SU-DHL-6 (cell line): Measurements from ENCODE around the gene GCM1.

ENCODE experiments used
- H2AFZ ChIP-seq: fragments of 200-600 bp; sonication (generic); 2 replicates; pipeline ENCODE4 v1.6.1; 2014; ENCODE audit warnings: low read depth, mild to moderate bottlenecking, moderate library complexity, mixed read lengths, antibody characterized with exemption, low read length; ENCODE audit not compliant: severe bottlenecking
- H3F3A ChIP-seq: fragments of 200-600 bp; shearing (Covaris generic); 2 replicates; pipeline ENCODE4 v1.6.0; 2016; ENCODE audit warnings: antibody characterized with exemption, mild to moderate bottlenecking; ENCODE audit not compliant: insufficient read depth
- H3K27ac ChIP-seq: fragments of 200-600 bp; sonication (generic); 2 replicates; pipeline ENCODE4 v1.5.1; 2016; ENCODE audit warnings: low read depth, mild to moderate bottlenecking, low read length, moderate library complexity, mixed read lengths
- H3K27me3 ChIP-seq: fragments of 200-600 bp; sonication (generic), shearing (Covaris generic); 2 replicates; pipeline ENCODE4 v1.6.0; 2014; ENCODE audit warnings: mild to moderate bottlenecking, low read length
- H3K36me3 ChIP-seq: fragments of 200-600 bp; sonication (generic); 2 replicates; pipeline ENCODE4 v1.6.1; 2014; ENCODE audit warnings: mild to moderate bottlenecking, low read length, mixed read lengths
- H3K4me2 ChIP-seq: fragments of 300-600, 200-600 bp; shearing (Covaris generic), sonication (generic); 2 replicates; pipeline ENCODE4 v1.6.0; 2014; ENCODE audit warnings: low read length, low read depth, mild to moderate bottlenecking; ENCODE audit not compliant: poor library complexity, severe bottlenecking
- H3K4me3 ChIP-seq: fragments of 200-600 bp; sonication (generic); 2 replicates; pipeline ENCODE4 v1.5.1; 2014; ENCODE audit warnings: antibody characterized with exemption, low read length, mild to moderate bottlenecking, mixed read lengths; ENCODE audit not compliant: insufficient read depth, poor library complexity, severe bottlenecking
- H3K79me2 ChIP-seq: fragments of 200-600 bp; sonication (generic); 2 replicates; pipeline ENCODE4 v1.6.1; 2014; ENCODE audit warnings: mild to moderate bottlenecking, low read length, moderate library complexity; ENCODE audit not compliant: insufficient read depth
- H3K9ac ChIP-seq: fragments of 200-600 bp; sonication (generic); 2 replicates; pipeline ENCODE4 v1.7.0; 2014; ENCODE audit warnings: mild to moderate bottlenecking, low read length
- H3K9me2 ChIP-seq: fragments of 200-600 bp; sonication (generic); replicated peaks from 2 replicates; pipeline ENCODE4 v1.6.1; 2014; ENCODE audit warnings: low read length; ENCODE audit not compliant: insufficient read depth
- H3K9me3 ChIP-seq: fragments of 200-600 bp; sonication (generic); 2 replicates; pipeline ENCODE4 v1.6.1; 2014; ENCODE audit warnings: low read length, mixed read lengths; ENCODE audit not compliant: insufficient read depth
- H4K20me1 ChIP-seq: fragments of 200-600 bp; sonication (generic); 2 replicates; pipeline ENCODE4 v1.6.1; 2014; ENCODE audit warnings: low read depth, mild to moderate bottlenecking, antibody characterized with exemption, low read length, moderate library complexity, mixed read lengths
- EZH2phosphoT487 ChIP-seq: fragments of 200-600 bp; sonication (generic), shearing (Covaris generic); conservative IDR thresholded peaks from 2 replicates; pipeline ENCODE4 v1.6.1; 2018; ENCODE audit warnings: mild to moderate bottlenecking, antibody characterized with exemption, low read length, moderate library complexity, mixed read lengths
- TF ChIP-seq, protein P1 (sequence below): fragments of 200-600 bp; sonication (generic); IDR thresholded peaks from one replicate; pipeline ENCODE4 v1.5.1; 2017; ENCODE audit warnings: antibody characterized with exemption, mild to moderate bottlenecking, low read length, moderate library complexity; ENCODE audit not compliant: insufficient read depth, poor library complexity, severe bottlenecking

Gene GCM1

DNA sequence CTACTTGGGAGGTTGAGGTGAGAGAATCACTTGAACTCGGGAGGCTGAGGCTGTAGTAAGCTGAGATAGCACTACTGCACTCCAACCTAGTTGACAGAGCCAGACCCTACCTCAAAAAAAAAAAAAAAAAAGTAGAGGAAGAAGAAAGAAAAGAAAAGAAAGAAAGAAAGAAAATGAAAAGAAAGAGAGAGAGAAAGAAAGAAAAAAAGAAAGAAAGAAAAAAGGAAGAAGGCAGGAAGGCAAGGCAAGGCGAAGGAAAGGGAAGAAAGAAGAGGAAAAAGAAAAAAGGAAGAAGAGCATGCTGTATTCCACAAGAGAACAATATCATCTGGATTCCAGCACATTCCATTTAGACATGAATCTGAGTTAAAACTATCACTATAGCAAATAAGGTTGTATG lies 3.8 kb downstream of the GCM1 start:
- no peaks in the 10 kb centered on the region for H3K79me2 ChIP-seq

DNA sequence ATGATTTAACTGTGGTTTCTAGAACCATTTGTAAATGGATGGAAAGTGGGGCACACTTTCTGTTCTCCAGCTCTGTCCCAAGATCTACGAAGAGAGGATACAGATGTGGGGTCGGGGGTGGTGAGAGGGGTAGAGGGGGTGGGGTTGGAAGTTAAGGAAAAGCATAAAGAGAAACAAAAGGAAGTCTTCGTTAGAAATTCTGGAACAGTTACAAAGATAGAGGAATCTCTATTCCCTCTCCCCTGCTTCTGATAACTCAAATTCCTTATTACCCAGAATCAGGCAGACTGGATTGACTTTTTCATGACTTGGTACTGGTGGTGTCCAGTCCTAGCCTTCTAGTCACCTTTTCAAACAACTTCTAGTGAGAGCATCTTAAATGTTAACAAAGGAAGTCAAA lies 4.9 kb downstream of the GCM1 start:
- Histone ChIP-seq H4K20me1 (no peaks in the 10 kb centered on the region), H3K4me2 (no peak overlapping the region), H3F3A (no peaks in the 10 kb centered on the region), H3K9ac (no peak overlapping the region), H3K27me3 (no peaks in the 10 kb centered on the region), H3K36me3 (no peaks in the 10 kb centered on the region), H3K9me3 (no peaks in the 10 kb centered on the region), H2AFZ (no peak overlapping the region), H3K4me3 (no peak overlapping the region), H3K9me2 (no peaks in the 10 kb centered on the region), H3K27ac (no peak overlapping the region), H3K79me2 (no peaks in the 10 kb centered on the region)
- TF ChIP-seq, protein P1, sequence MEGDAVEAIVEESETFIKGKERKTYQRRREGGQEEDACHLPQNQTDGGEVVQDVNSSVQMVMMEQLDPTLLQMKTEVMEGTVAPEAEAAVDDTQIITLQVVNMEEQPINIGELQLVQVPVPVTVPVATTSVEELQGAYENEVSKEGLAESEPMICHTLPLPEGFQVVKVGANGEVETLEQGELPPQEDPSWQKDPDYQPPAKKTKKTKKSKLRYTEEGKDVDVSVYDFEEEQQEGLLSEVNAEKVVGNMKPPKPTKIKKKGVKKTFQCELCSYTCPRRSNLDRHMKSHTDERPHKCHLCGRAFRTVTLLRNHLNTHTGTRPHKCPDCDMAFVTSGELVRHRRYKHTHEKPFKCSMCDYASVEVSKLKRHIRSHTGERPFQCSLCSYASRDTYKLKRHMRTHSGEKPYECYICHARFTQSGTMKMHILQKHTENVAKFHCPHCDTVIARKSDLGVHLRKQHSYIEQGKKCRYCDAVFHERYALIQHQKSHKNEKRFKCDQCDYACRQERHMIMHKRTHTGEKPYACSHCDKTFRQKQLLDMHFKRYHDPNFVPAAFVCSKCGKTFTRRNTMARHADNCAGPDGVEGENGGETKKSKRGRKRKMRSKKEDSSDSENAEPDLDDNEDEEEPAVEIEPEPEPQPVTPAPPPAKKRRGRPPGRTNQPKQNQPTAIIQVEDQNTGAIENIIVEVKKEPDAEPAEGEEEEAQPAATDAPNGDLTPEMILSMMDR: no peak
- no peak for TF ChIP-seq EZH2phosphoT487

More for the DNA sequence above, 3.8 kb downstream of the GCM1 start:
- no peak overlapping the region for H3K9ac ChIP-seq
- no peak overlapping the region for H3K4me2 ChIP-seq
- no peak overlapping the region for H3K4me3 ChIP-seq
- H3F3A ChIP-seq: no peaks in the 10 kb centered on the region
- no peaks in the 10 kb centered on the region for H4K20me1 ChIP-seq
- no peaks in the 10 kb centered on the region for H3K9me3 ChIP-seq
- no peaks in the 10 kb centered on the region for H3K9me2 ChIP-seq
- H3K27ac ChIP-seq: no peak overlapping the region
- H2AFZ ChIP-seq: no peak overlapping the region
- no peaks in the 10 kb centered on the region for H3K27me3 ChIP-seq
- no peaks in the 10 kb centered on the region for H3K36me3 ChIP-seq
- TF ChIP-seq, protein P1: no peak
- no peak for TF ChIP-seq EZH2phosphoT487

DNA sequence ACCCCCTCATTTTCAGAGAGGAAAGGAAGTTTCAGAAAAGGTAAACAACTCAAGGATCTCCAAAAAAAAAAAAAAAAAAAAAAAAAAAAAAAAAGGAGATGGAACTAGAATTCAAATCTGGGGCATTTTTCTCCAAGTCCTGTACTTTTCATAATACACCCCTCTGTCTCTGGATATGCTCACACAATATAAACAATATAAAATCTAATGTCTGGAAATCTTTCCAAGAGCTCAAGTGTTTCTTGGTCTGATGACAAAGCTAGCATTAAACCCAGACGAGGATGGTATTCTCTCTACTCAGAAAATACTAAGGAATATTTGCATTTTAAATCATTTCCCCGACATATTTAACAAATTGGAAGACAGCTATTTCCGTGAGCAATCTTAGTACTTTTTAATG lies 5.8 kb downstream of the GCM1 start:
- Histone ChIP-seq H3K79me2 (no peaks in the 10 kb centered on the region), H3K9ac (no peak overlapping the region), H3K9me3 (no peaks in the 10 kb centered on the region), H2AFZ (no peak overlapping the region), H3K27ac (no peak overlapping the region), H3K4me2 (no peak overlapping the region), H4K20me1 (no peaks in the 10 kb centered on the region), H3K36me3 (no peaks in the 10 kb centered on the region), H3F3A (no peaks in the 10 kb centered on the region), H3K4me3 (no peak overlapping the region), H3K27me3 (no peaks in the 10 kb centered on the region), H3K9me2 (no peaks in the 10 kb centered on the region)
- no peak for TF ChIP-seq EZH2phosphoT487
- TF ChIP-seq, protein P1: no peak
